Common myeloid progenitor, CD34-positive (primary cell): ENCODE results near the gene METTL15.
"Not testable (repeated sequence)": the region's sequence is repeated elsewhere in the genome, so short reads cannot be mapped to it uniquely, and the experiment has no call there.

Experiments used
- CTCF ChIA-PET: fragments of 350-600 bp; sonication (Branson Sonifier 250); formaldehyde crosslinking; loops from one replicate; lab custom pipeline; 2021; ENCODE audit warnings: antibody characterized with exemption; lab: Charles Lee
- POLR2A ChIA-PET: fragments of 350-600 bp; sonication (Branson Sonifier 250); formaldehyde crosslinking; loops from one replicate; lab custom pipeline; 2021; ENCODE audit warnings: antibody characterized with exemption; lab: Charles Lee
- DNase-seq, 3 donors: peaks; one replicate each; pipeline versions ENCODE4 v3.0.0 to v3.0.0-alpha.2; 2013
- H3K27ac ChIP-seq, 2 experiments: 1 replicate in 1 of 2; 2 replicates in 1 of 2; pipeline ENCODE4 v1.7.0; 2013; ENCODE audit warnings: inconsistent platforms in 2 of 2, low read length in 2 of 2, mild to moderate bottlenecking in 2 of 2, low read depth in 1 of 2, moderate library complexity in 1 of 2; ENCODE audit not compliant: severe bottlenecking in 2 of 2, insufficient read depth in 1 of 2, poor library complexity in 1 of 2
- H3K27me3 ChIP-seq, 5 experiments: replicated peaks in 2 of 5; 1 replicate in 3 of 5; 2 replicates in 2 of 5; pipeline versions ENCODE4 v1.6.1 to v1.7.0; 2013; ENCODE audit warnings: low read length in 4 of 5, mild to moderate bottlenecking in 2 of 5, moderate library complexity in 2 of 5, inconsistent platforms in 1 of 5; ENCODE audit not compliant: insufficient read depth in 5 of 5, control insufficient read depth in 4 of 5
- H3K36me3 ChIP-seq, 4 experiments: 1 replicate in 2 of 4; 2 replicates in 2 of 4; pipeline versions ENCODE4 v1.6.1 to v1.7.0; 2013; ENCODE audit warnings: low read length in 3 of 4, control low read depth in 1 of 4, mild to moderate bottlenecking in 1 of 4; ENCODE audit not compliant: control insufficient read depth in 4 of 4, insufficient read depth in 4 of 4
- H3K4me1 ChIP-seq, 4 experiments: 1 replicate in 3 of 4; 2 replicates in 1 of 4; pipeline versions ENCODE4 v1.6.1 to v1.7.1; 2013; ENCODE audit warnings: low read length in 3 of 4, mild to moderate bottlenecking in 3 of 4, control low read depth in 1 of 4, inconsistent platforms in 1 of 4, moderate library complexity in 1 of 4; ENCODE audit not compliant: control insufficient read depth in 4 of 4, insufficient read depth in 4 of 4; ENCODE audit errors: control extremely low read depth in 1 of 4
- H3K4me3 ChIP-seq, 7 experiments: 1 replicate in 4 of 7; 2 replicates in 3 of 7; pipeline versions ENCODE4 v1.5.1 to v1.7.0; 2013; ENCODE audit warnings: mild to moderate bottlenecking in 7 of 7, low read length in 6 of 7, moderate library complexity in 6 of 7, inconsistent platforms in 2 of 7, low read depth in 2 of 7, control low read depth in 1 of 7; ENCODE audit not compliant: insufficient read depth in 4 of 7, control insufficient read depth in 1 of 7; ENCODE audit errors: extremely low read depth in 1 of 7
- H3K9me3 ChIP-seq, 5 experiments: 1 replicate in 4 of 5; 2 replicates in 1 of 5; pipeline versions ENCODE4 v1.6.1 to v1.7.1; 2013; ENCODE audit warnings: low read length in 4 of 5, mild to moderate bottlenecking in 2 of 5, inconsistent platforms in 1 of 5, low read depth in 1 of 5, moderate library complexity in 1 of 5; ENCODE audit not compliant: control insufficient read depth in 4 of 5, insufficient read depth in 2 of 5; ENCODE audit errors: control extremely low read depth in 1 of 5
- WGBS: methylation state at CpG from one replicate; pipeline ENCODE4 v1.1.5; 2013; ENCODE audit not compliant: insufficient coverage; 5-methylcytosine and 5-hydroxymethylcytosine counted together

METTL15 gene

GRCh38 chr11:28087192-28087591 lies 21.0 kb upstream of the METTL15 start:
- H3K9me3 ChIP-seq, POLR2A ChIA-PET, H3K27ac ChIP-seq, H3K4me1 ChIP-seq, H3K4me3 ChIP-seq, DNase-seq, H3K27me3 ChIP-seq, CTCF ChIA-PET: not testable (repeated sequence)
- H3K36me3 ChIP-seq: peaks cover 0 to 12% (median 6%) of the 10 kb centered on the region in 4 experiments
- no CpG with 5 or more reads among the region's 1 CpG for WGBS

- POLR2A ChIA-PET, H3K9me3 ChIP-seq, DNase-seq, H3K27ac ChIP-seq, CTCF ChIA-PET, H3K27me3 ChIP-seq, H3K4me3 ChIP-seq, H3K4me1 ChIP-seq: not testable (repeated sequence)
- H3K36me3 ChIP-seq: peaks cover 0 to 11% (median 4%) of the 10 kb centered on the region in 4 experiments
- no CpG with 5 or more reads among the region's 3 CpGs for WGBS
Observed at GRCh38 chr11:28087693-28088092, 20.5 kb upstream of the METTL15 start.

DNA sequence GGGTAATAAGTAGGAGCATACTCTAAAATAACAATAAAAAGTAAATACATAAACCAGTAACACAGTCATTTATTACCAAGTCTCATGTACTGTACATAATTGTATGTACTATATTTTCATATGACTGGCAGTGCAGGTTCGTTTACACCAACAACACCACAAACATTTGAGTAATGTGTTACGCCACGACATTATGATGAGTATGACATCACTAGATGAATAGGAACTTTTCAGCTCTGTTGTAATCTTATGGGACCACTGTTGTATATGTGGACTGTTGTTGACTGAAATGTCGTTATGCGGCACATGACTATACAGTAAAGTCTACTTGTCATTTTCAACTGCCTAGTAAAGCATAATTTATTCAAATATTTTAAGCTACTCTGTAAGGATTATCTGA lies 18.8 kb upstream of the METTL15 start:
- H3K4me1 ChIP-seq: no peaks in the 10 kb centered on the region
- no CpG with 5 or more reads among the region's 5 CpGs for WGBS
- H3K36me3 ChIP-seq: peaks cover 0 to 10% (median 4%) of the 10 kb centered on the region in 4 experiments
- DNase-seq: no peak
- ChIA-PET CTCF (interaction anchor here (1.1 kb wide), 1 partner anchor 9 kb away, joined by 3 read pairs; no protein-coding TSS in a partner anchor), POLR2A (no interaction called here)
- H3K27ac ChIP-seq: no peak overlapping the region
- H3K27me3 ChIP-seq: no peaks in the 10 kb centered on the region
- H3K4me3 ChIP-seq: no peak overlapping the region
- no peaks in the 10 kb centered on the region for H3K9me3 ChIP-seq

GRCh38 chr11:28090052-28090749 lies 18.0 kb upstream of the METTL15 start:
- POLR2A ChIA-PET: no interaction called here
- Histone ChIP-seq H3K4me1 (no peaks in the 10 kb centered on the region), H3K9me3 (no peaks in the 10 kb centered on the region), H3K4me3 (no peak overlapping the region), H3K36me3 (peaks cover 0 to 11% (median 3%) of the 10 kb centered on the region in 4 experiments), H3K27me3 (no peaks in the 10 kb centered on the region), H3K27ac (no peak overlapping the region)
- CTCF ChIA-PET: interaction anchor here (1.1 kb wide), 1 partner anchor 9 kb away, joined by 3 read pairs; no protein-coding TSS in a partner anchor
- no peak for DNase-seq
- no CpG with 5 or more reads among the region's 2 CpGs for WGBS

- Histone ChIP-seq H3K36me3 (peaks cover 0 to 22% (median 3%) of the 10 kb centered on the region in 4 experiments), H3K9me3 (no peaks in the 10 kb centered on the region), H3K4me3 (no peak overlapping the region), H3K27me3 (no peaks in the 10 kb centered on the region), H3K4me1 (no peaks in the 10 kb centered on the region), H3K27ac (no peak overlapping the region)
- CTCF ChIA-PET: no interaction called here
- no peak for DNase-seq
- POLR2A ChIA-PET: no interaction called here
Observed at GRCh38 chr11:28092786-28093185, 15.4 kb upstream of the METTL15 start.

GRCh38 chr11:28098257-28098656 lies 9.9 kb upstream of the METTL15 start:
- POLR2A ChIA-PET: no interaction called here

DNA sequence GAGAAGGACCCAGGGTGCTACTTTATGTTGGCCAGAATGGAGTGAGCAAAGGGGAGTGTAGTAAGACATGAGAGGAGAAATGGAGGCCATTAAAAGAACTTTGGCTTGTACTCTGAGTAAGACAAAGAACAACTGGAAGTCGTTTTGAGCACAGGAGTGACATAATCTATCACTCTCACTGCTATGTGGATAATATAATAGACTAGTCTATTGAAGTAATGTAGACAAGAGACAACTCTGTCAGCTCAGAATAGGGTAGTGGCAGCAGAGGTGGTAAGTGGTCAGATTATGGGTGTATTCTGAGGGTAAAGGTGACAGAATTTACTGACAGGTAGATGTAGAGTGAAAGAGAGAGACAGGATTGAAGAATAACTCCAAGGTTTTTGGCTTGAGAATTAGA lies 8.5 kb upstream of the METTL15 start:
- ChIA-PET CTCF (no interaction called here), POLR2A (no interaction called here)
- no peak overlapping the region for H3K27ac ChIP-seq
- peaks cover 0 to 1% (median 0%) of the 10 kb centered on the region in 5 experiments for H3K9me3 ChIP-seq
- WGBS: 80% methylated on average over 1 of the region's 1 CpG
- H3K4me1 ChIP-seq: no peaks in the 10 kb centered on the region
- no peaks in the 10 kb centered on the region for H3K27me3 ChIP-seq
- H3K36me3 ChIP-seq: peaks cover 0 to 13% (median 2%) of the 10 kb centered on the region in 4 experiments
- DNase-seq: no peak
- H3K4me3 ChIP-seq: no peak overlapping the region

More at GRCh38 chr11:28098257-28098656, 9.9 kb upstream of the METTL15 start:
- Histone ChIP-seq H3K27ac (no peak overlapping the region), H3K4me3 (no peak overlapping the region), H3K36me3 (peaks cover 0 to 16% (median 2%) of the 10 kb centered on the region in 4 experiments), H3K4me1 (no peaks in the 10 kb centered on the region), H3K9me3 (peaks cover 0 to 1% (median 0%) of the 10 kb centered on the region in 5 experiments), H3K27me3 (no peaks in the 10 kb centered on the region)
- CTCF ChIA-PET: interaction anchor here (1.4 kb wide), 1 partner anchor 9 kb away, joined by 5 read pairs; the partner anchor contains the start of genes KIF18A and METTL15
- no CpG with 5 or more reads among the region's 1 CpG for WGBS
- no peak for DNase-seq
